ENCODE measurements around the gene ACO2. TPM values are rescaled to one million over a fixed set of nuclear protein-coding genes. Genes with fewer than 3 reads are reported as not detected.

ACO2 gene
- total and polyA plus RNA-seq, 2 of the 13 experiments (the other 11 are each of a cell fraction or from before 2014, with no cell fraction given): 19.2 to 45.6 TPM

GRCh38 chr22:41543854-41544670, 75.1 kb downstream of the ACO2 start, which contains the start of gene POLR3H (continued):
- TF ChIP-seq PATZ1 (CRISPR knock-in tag; IDR thresholded peaks at IDR 0.05): peak; percentile 80
- TF ChIP-seq GFI1 (CRISPR knock-in tag; IDR thresholded peaks at IDR 0.05; ENCODE audit: borderline replicate concordance): no peak; the same call in 1 of the 2 replicates
- no peak for TF ChIP-seq AHR (CRISPR knock-in tag; IDR thresholded peaks at IDR 0.05)
- TF ChIP-seq ZNF121 (CRISPR knock-in tag; IDR thresholded peaks at IDR 0.05): no peak
- peak; percentile 81 for TF ChIP-seq GABPB1 (CRISPR knock-in tag; IDR thresholded peaks at IDR 0.05)
- TF ChIP-seq SMC3 (IDR thresholded peaks at IDR 0.05; ENCODE audit: low read length): no peak
- no peak for TF ChIP-seq SYNCRIP (IDR thresholded peaks at IDR 0.05; ENCODE audit: insufficient read depth, low read depth, low read length)
- no peak for TF ChIP-seq ZNF20 (CRISPR knock-in tag; IDR thresholded peaks at IDR 0.05)
- TF ChIP-seq, protein P1, sequence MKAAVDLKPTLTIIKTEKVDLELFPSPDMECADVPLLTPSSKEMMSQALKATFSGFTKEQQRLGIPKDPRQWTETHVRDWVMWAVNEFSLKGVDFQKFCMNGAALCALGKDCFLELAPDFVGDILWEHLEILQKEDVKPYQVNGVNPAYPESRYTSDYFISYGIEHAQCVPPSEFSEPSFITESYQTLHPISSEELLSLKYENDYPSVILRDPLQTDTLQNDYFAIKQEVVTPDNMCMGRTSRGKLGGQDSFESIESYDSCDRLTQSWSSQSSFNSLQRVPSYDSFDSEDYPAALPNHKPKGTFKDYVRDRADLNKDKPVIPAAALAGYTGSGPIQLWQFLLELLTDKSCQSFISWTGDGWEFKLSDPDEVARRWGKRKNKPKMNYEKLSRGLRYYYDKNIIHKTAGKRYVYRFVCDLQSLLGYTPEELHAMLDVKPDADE (CRISPR knock-in tag; IDR thresholded peaks at IDR 0.05): no peak
- TF ChIP-seq ZC3H4 (CRISPR knock-in tag; IDR thresholded peaks at IDR 0.05; ENCODE audit: borderline replicate concordance): no peak
- TF ChIP-seq, protein P2, sequence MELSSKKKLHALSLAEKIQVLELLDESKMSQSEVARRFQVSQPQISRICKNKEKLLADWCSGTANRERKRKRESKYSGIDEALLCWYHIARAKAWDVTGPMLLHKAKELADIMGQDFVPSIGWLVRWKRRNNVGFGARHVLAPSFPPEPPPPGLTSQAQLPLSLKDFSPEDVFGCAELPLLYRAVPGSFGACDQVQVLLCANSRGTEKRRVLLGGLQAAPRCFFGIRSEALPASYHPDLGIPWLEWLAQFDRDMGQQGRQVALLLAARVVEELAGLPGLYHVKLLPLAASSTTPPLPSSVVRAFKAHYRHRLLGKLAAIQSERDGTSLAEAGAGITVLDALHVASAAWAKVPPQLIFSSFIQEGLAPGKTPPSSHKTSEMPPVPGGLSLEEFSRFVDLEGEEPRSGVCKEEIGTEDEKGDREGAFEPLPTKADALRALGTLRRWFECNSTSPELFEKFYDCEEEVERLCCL (CRISPR knock-in tag; IDR thresholded peaks at IDR 0.05; ENCODE audit: borderline replicate concordance): no peak
- no peak for TF ChIP-seq POLR2AphosphoS2 (IDR thresholded peaks at IDR 0.05; ENCODE audit: low read depth, low read length)
- 0 out of 2 replicates have a peak, but pooled peaks have one; percentile 9 for TF ChIP-seq ELF3 (CRISPR knock-in tag; IDR thresholded peaks at IDR 0.05)
- no peak for TF ChIP-seq STAT5B (CRISPR knock-in tag; IDR thresholded peaks at IDR 0.05)
- no peak for TF ChIP-seq ZNF607 (CRISPR knock-in tag; IDR thresholded peaks at IDR 0.05; ENCODE audit: borderline replicate concordance)
- TF ChIP-seq ZNF44 (CRISPR knock-in tag; IDR thresholded peaks at IDR 0.05): no peak
- no peak for TF ChIP-seq PTBP1 (IDR thresholded peaks at IDR 0.05; ENCODE audit: low read depth, low read length, poor library complexity, severe bottlenecking)
- TF ChIP-seq SNAPC4 (CRISPR knock-in tag; IDR thresholded peaks at IDR 0.05): no peak
- no peak for TF ChIP-seq ZBTB38 (CRISPR knock-in tag; IDR thresholded peaks at IDR 0.05)
- TF ChIP-seq SKI (IDR thresholded peaks at IDR 0.05; ENCODE audit: partially characterized antibody): no peak
- no peak for TF ChIP-seq RCOR2 (CRISPR knock-in tag; IDR thresholded peaks at IDR 0.05)

Data from HepG2 (cell line).